HL-60 (cell line): ENCODE results near the gene IL20.

ENCODE experiments used
- DNase-seq, 2 experiments: peaks; one replicate each; pipeline ENCODE4 v3.0.0-alpha.2; 2010 to 2020; ENCODE audit warnings: low read depth in 1 of 2, low spot score in 1 of 2
- H3K27ac ChIP-seq: fragments of 250-450 bp; sonication (Bioruptor Pico); replicated peaks from 2 replicates; pipeline ENCODE4 v1.5.1; 2020; ENCODE audit warnings: mild to moderate bottlenecking, moderate library complexity
- H3K27me3 ChIP-seq: fragments of 250-450 bp; sonication (Bioruptor Pico); 2 replicates; pipeline ENCODE4 v1.5.1; 2021; ENCODE audit warnings: mild to moderate bottlenecking, moderate library complexity; ENCODE audit not compliant: insufficient read depth, poor library complexity, severe bottlenecking
- H3K4me3 ChIP-seq: replicated peaks from 2 replicates; pipeline ENCODE4 v1.5.1; 2011; ENCODE audit warnings: mild to moderate bottlenecking, control low read depth, low read length; ENCODE audit not compliant: insufficient read depth
- CTCF ChIP-seq: IDR thresholded peaks from one replicate; pipeline ENCODE4 v1.5.1; 2011; ENCODE audit warnings: low read length, control low read depth, inconsistent platforms; ENCODE audit not compliant: insufficient read depth
- GABPA ChIP-seq: IDR thresholded peaks from 2 replicates; pipeline ENCODE4 v1.6.1; 2012; ENCODE audit warnings: low read depth
- POLR2AphosphoS5 ChIP-seq: IDR thresholded peaks from 2 replicates; pipeline ENCODE4 v1.6.1; 2012; ENCODE audit warnings: low read depth
- REST ChIP-seq: IDR thresholded peaks from 2 replicates; pipeline ENCODE4 v1.6.1; 2012; ENCODE audit warnings: low read depth; ENCODE audit not compliant: insufficient replicate concordance
- SPI1 ChIP-seq: IDR thresholded peaks from 2 replicates; pipeline ENCODE4 v1.6.1; 2012; ENCODE audit warnings: low read depth, mild to moderate bottlenecking, borderline replicate concordance

Gene IL20

GRCh38 chr1:206904423-206905142, 39.2 kb downstream of the IL20 start:
- no peak overlapping the region for H3K27ac ChIP-seq
- DNase-seq: no peak
- TF ChIP-seq CTCF: no peak
- TF ChIP-seq POLR2AphosphoS5: no peak
- no peak for TF ChIP-seq REST
- TF ChIP-seq GABPA: no peak
- no peak for TF ChIP-seq SPI1
- H3K4me3 ChIP-seq: no peak overlapping the region
- peaks cover 19% of the 10 kb centered on the region for H3K27me3 ChIP-seq

- no peak for DNase-seq
- Histone ChIP-seq H3K27me3 (peaks cover 23% of the 10 kb centered on the region), H3K27ac (no peak overlapping the region), H3K4me3 (no peak overlapping the region)
- TF ChIP-seq POLR2AphosphoS5 (no peak), GABPA (no peak), CTCF (no peak), REST (no peak), SPI1 (no peak)
Observed at GRCh38 chr1:206905295-206906164, 40.1 kb downstream of the IL20 start.

- no peak overlapping the region for H3K4me3 ChIP-seq
- peaks cover 23% of the 10 kb centered on the region for H3K27me3 ChIP-seq
- DNase-seq: no peak
- H3K27ac ChIP-seq: no peak overlapping the region
- TF ChIP-seq POLR2AphosphoS5 (no peak), CTCF (no peak), GABPA (no peak), REST (no peak), SPI1 (no peak)
Observed at GRCh38 chr1:206907304-206907991, 42.0 kb downstream of the IL20 start.
